PC-9 (cell line): ENCODE data around the gene MAPRE3.

Experiments
- CTCF ChIP-seq: fragments of 200-600 bp; sonication (generic); conservative IDR thresholded peaks from 2 replicates; pipeline ENCODE4 v1.6.1; 2017; ENCODE audit warnings: mixed run types, antibody characterized with exemption, mild to moderate bottlenecking, moderate library complexity
- EZH2 ChIP-seq: fragments of 200-600 bp; sonication (generic); IDR thresholded peaks from 2 replicates; pipeline ENCODE4 v1.8.0; 2017; ENCODE audit warnings: antibody characterized with exemption, low read depth

GRCh38 chr2:27060323-27060722, 89.9 kb downstream of the MAPRE3 start:
- TF ChIP-seq EZH2 (no peak), CTCF (no peak)
